HG03025 (cell line): Measurements from ENCODE around the gene SPTLC3.

Source experiments
- ATAC-seq: cut with Tn5 transposase; IDR thresholded peaks from one replicate; pipeline ENCODE4 v1.9.1; 2021; ENCODE audit warnings: mild to moderate bottlenecking, moderate library complexity; ENCODE audit not compliant: unreplicated experiment, low FRiP score

Gene SPTLC3

GRCh38 chr20:13173201-13173600 is 164.4 kb downstream of the SPTLC3 start:
- ATAC-seq: no peak

- ATAC-seq: no peak
Observed at GRCh38 chr20:13174402-13174801, 165.6 kb downstream of the SPTLC3 start.

- no peak for ATAC-seq
Observed at GRCh38 chr20:13180986-13181889, 172.5 kb downstream of the SPTLC3 start.

- no peak for ATAC-seq
Observed at GRCh38 chr20:13183005-13183404, 174.2 kb downstream of the SPTLC3 start.

- ATAC-seq: no peak
Observed at GRCh38 chr20:13186043-13186774, 177.4 kb downstream of the SPTLC3 start.

- ATAC-seq: no peak
Observed at GRCh38 chr20:13187899-13188298, 179.1 kb downstream of the SPTLC3 start.

- ATAC-seq: no peak
Observed at GRCh38 chr20:13199279-13199678, 190.5 kb downstream of the SPTLC3 start.

- no peak for ATAC-seq
Observed at GRCh38 chr20:13200767-13201500, 192.2 kb downstream of the SPTLC3 start.

GRCh38 chr20:13202565-13202964 is 193.8 kb downstream of the SPTLC3 start:
- ATAC-seq: no peak

- no peak for ATAC-seq
Observed at GRCh38 chr20:13205425-13205824, 196.7 kb downstream of the SPTLC3 start.

GRCh38 chr20:13205848-13206434 is 197.2 kb downstream of the SPTLC3 start:
- ATAC-seq: no peak

- ATAC-seq: no peak
Observed at GRCh38 chr20:13207016-13207415, 198.2 kb downstream of the SPTLC3 start.

- ATAC-seq: no peak
Observed at GRCh38 chr20:13211956-13212618, 203.3 kb downstream of the SPTLC3 start.

GRCh38 chr20:13212750-13213149 is 204.0 kb downstream of the SPTLC3 start:
- no peak for ATAC-seq

GRCh38 chr20:13213335-13213734 is 204.6 kb downstream of the SPTLC3 start:
- no peak for ATAC-seq

- no peak for ATAC-seq
Observed at GRCh38 chr20:13216533-13216932, 207.8 kb downstream of the SPTLC3 start.
